ENCODE measurements around the gene CNTN4.
"Not testable (repeated sequence)": the region's sequence is repeated elsewhere in the genome, so short reads cannot be mapped to it uniquely, and the experiment has no call there.

CNTN4 gene

DNA sequence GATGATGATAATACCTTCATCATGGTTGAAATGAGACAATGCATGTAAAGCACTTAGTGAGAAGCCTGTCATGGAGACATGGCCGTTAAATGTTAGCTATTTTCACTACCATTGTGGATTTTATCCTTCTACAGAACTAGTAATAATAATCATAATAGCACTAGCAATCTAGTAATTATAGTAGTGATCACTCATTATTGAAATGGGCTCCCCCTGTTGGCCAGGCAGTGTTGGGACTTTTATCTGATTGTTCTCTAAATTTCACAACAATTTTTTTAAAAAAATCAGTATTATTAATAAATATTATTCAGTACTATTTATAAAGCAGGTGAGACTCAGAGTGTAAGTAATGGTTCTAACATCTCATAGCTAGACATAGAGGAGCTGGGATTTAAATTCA is 615.3 kb downstream of the CNTN4 start:
- no peak for DNase-seq

DNA sequence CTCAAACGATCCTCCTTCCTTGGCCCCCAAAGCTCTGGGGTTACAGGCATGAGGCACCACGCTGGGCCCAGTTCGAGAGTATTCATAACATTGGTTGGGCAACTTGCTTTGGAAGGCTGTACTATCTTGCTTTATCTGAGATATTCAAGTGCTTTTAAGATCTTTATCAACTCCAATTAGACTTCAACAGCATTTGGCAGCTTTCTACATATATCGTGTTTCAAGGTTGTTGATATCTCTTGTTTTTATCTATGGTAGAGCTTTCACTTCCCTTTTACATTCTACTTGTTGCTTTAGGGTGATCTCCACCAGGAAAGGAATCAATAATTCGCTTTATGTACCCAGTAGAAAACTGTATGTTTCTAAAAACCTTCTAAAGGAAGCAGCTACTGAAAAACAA is 616.2 kb downstream of the CNTN4 start:
- no peak for DNase-seq

DNA sequence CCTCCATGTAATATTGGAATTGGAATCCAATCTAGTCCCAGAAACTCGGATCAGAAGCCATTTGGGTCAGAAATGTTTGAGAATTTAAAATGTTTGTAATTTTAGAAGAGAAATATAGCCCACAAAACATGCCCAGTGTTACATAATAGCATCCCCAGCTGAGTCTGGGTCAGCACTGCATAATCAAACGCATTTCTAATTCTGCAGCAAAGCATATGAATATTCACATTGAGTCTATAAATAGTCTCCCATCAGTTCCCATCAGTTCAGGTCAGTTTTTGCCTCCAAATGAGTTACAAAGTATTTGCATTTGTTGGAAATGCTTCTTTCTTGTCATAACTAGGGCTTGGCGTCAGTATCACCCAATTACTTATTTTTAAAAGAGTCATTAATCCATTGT is 628.4 kb downstream of the CNTN4 start:
- DNase-seq, result no peak

DNA sequence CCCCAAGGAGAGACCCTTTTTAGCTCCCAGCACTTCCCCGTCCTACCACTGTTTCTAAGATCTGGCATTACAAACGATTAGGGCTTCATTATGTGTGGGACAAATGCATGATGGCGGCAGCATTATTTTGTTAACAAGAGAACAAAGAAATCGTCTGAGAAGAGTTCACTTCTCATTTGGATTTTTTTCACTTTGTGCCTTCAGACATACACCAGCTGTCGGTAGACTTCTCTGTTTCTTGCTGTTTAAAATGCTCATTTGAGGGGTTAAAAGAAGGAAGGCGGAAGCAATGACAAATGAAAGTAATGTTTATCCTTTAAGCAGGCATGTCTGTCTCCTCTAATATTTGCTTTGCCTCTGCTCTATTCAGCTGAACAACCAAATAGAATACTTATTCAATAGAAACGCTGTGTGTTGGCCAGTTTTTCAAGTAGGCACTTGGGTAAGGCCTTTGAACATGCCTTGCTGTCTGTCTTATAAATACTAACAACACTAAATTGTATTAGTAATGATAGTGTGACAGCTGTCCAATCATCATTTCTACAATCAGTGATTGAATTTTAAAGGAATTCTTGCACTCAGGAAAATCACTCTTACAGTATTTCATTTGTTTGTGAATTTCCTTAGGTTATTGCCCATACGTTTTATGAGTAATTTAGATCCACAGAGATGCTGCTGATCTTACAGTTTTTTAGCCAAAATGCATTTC is 629.1 kb downstream of the CNTN4 start:
- DNase-seq, result no peak

DNA sequence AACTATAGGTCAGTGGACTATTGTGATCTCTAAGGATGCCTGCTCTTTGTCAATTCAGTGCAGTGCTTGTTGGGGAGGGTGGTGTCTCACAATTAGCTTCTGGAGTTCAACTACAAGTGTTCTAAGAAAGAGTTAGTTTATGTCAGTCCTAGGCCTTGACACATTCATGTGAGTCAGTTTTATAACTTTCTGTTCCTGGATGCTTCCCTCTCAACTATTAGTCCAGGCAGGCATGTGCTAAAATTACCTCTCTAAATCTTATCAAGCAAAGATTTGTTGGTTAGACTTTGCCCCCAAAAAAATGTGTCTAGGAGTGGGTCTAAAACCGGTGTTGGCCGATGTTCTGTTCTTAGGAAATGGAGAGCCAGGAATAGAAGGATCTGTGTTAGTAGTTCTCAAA is 633.2 kb downstream of the CNTN4 start:
- DNase-seq, result no peak

DNA sequence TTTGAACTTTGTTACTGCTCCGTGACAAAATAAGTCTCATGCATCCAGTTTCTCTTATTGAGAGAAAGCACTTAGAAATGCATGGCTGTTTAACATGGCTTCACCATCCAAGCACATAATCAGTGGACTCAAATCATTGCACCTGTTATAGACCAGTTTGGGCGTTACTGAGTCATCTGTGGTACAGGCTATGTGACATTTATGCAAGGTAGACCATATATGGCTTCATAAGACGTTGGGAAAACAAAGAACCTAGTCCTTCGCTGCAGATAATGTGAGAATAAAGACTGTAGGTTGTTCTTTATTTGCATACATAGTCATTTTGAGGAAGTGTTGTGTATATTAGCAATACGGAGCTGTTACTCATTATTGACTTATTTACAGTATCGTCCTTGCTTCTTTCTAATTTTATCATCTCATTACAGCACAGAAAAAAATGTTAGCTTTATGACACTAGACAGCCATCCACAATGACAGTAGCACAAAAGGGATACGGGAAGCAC is 636.8 kb downstream of the CNTN4 start:
- no peak for DNase-seq

DNA sequence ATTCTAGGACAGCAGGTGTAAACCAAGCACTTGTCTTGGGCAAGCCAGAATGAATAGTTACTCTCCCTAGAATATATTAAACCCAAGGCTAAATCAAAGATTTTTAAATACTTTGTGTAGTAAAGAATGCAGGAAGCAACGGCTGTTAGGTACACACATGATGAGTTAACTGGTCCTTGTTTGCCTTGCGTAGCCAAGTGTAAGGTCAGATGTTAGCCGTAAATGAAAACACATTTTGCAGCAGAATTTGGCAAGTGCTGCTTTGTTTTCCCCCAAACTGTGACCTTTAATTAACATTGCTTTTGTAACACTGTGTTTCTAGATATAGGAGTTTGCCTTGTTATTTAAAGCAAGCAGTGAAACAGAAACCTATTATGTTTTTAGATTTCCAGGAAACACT is 642.9 kb downstream of the CNTN4 start:
- no peak for DNase-seq

DNA sequence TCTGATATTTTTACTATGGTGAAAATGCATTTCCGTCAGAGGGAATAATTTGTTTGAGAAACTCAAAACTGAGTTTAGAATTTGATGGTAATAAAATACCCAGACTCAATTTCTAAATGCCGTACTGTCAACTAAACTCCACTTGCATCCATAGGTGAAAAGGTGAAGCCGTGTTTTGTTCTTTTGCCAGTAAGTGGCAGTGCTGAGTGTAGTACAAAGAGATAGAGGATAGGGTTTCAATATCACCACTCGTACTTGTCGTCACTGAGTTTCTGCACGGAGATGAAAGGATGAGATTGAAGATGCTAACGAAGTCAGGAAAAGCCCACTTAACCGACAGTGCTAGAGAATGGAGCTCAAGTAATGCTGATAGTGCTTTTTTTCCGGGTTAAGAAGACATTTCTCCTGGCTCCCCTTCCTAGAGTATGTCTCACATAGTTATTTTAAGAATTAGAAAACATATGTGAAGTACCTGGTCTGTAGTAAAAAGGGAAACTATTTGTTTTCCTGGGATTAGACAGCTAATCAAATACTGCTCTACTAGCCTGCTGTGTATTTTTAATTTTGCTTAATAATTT is 666.4 kb downstream of the CNTN4 start:
- no peak for DNase-seq

DNA sequence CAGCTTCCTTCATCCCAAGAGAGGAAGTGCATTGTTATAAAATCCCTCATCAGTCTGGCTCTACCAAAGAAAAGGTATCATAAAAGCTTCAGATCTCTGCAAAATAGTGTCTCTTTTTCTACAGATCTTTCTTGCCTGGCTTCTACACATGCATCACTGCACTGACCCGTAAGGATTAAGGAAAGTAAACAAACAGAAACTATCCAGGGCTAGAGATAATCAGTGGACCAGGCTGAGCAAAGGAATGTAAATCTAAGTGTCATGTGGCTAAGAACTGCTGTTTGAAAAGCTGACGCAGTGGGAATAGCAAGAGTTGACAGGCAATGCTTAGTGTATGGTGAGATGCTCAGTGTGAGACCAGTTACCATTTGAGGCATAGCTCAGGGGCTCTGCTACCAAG is 671.8 kb downstream of the CNTN4 start:
- no peak for DNase-seq

DNA sequence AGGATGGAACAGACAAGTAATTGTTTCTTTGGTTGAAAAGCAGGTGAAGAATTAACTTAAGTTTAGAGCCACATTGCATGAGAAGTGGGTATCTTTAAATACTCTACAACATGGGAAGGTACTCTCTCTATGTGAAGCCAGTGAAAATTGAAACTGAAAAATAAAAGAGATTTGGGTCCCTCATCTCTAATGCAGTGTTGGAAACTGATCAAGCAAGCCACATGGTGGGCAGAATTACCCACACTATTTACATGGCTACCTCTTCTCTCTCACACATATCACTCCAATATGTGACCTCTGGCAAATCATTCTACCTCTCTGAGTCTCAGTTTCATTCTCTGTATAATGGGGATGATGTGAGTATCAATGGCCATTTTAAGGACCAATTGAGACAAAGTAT is 672.5 kb downstream of the CNTN4 start:
- no peak for DNase-seq

DNA sequence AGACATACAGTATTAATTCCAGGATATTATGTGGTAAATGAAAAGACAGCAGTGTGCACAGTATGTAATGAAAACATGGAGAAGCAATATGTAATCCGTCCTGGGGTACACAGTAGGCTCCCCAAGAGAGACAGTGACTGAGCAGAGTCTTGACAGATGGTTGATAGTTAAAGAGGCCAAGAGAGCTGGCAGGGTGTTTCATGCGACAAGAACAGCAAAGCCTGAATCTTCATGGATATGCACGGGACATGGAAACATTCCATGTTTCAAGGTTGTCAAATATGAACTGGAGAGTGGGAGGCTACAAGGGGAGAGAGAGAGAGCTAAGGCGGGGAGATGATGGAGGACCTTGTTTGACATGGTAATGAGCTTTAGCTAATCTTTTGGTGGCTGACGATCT is 673.1 kb downstream of the CNTN4 start:
- DNase-seq, result no peak

DNA sequence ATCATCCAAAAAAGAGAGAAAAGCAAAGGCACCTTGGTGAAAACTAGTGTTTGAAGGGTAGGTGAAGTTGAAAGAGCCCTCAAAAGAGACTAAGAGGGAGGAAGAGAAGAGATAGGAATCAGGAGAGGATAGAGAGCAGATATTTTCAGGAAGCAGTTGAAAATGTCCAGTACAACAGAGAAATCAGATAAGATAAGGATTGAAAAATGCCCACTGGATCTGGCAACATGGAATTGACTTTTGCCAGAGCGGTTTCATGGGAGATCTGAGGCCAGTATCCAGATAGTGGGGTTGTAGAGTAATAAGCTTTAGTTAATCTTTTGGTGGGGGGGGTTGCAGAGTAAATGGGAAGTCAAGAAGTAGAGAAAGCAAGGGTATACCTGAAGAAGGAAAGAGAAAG is 674.1 kb downstream of the CNTN4 start:
- no peak for DNase-seq

DNA sequence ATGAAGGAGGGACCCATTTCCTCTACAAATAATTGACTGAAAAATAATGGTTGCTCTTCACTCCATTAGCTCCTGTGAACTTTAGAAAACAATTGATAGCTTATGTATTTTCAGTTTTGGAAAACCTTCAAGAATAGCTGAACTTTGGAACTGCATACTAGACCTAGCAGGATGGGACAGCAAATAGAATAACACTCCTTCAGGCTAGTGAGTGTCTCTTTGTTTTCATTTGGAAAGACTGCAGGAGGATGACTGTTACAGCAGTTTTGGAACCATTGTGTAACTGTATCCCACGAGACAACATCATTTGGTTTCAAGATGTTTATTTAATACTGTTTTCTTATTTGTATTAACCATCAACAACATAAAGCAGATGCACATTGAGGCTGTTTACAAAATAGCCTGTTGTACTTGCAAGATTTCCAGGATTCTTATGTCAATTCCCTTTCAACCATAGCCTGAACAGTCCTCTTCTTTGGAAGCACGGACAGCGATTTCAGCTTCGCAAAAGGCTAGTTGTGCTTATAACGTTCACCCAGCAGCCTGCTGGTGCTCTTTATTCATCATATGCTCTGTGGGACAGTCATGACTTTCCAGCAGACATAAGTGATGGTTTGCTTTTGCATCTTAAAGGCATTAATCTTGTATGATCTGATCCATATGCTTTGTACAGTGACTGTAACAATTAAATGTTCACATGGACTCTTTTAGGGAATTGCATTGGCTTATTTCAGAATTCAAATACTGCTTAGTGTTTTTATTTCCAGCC is 676.0 kb downstream of the CNTN4 start:
- DNase-seq, result no peak

DNA sequence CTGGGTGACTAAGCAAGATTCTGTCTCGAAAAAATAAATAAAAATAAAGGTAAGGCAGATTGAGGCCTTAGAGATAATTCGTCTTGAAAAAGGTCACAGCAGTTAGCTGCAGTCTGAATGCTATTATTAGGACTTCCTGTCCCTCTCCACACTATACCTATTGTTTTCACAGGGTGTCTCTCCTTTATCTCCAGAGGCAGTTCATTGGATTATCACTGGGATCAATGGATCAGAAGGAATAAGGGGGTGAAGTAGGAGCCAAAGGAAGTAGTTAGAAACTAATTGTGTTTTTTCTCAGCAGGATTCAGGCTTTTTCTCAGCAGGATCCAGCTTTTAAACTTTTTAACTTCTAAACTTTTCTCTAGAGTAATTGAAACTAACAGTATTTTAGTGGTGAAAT is 684.6 kb downstream of the CNTN4 start:
- no peak for DNase-seq

DNA sequence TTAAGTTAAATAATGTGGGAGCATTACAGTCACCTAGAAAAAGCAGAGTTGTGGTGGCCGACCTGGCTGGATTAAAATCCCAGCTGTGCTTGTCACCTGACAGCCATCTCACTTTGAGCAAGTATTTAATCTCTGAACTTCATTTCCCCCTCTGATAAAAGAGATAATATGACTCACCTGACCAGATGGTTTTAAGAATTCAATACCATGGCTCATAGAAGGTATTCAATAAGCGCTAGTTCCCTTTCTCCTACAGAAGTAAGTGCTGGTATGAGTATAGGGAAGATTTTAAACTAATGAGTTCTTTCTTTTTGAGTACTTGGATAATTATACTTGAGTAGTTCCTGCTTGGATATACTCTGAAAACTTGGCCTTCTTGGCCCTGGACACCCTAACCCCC is 686.0 kb downstream of the CNTN4 start:
- no peak for DNase-seq

DNA sequence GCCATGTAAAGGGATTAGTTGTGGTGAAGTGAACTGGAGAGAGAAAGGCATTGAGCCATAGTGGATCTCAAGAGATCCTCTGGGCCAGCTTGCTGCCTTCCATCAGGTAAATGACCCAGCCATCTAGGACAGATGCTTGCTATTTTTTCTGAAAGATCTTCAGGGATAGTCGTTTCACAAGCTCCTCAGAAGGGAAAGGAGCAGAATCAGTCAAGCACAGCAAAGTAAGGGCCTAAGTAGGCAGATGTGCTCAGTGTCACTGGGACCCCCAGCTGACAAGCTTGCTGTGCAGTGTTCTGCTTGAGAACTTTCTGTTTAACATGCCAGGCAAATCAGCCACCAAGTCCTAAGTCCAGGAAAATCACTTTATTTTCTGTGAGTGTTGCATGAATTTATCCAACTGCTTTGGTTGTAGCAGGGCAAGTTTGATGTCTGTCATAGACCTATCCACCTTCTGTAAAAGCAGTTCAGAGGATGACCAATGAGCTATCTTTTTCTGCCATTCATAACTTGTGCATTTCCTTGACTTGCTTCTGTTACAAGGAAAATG is 691.7 kb downstream of the CNTN4 start:
- DNase-seq, result no peak

DNA sequence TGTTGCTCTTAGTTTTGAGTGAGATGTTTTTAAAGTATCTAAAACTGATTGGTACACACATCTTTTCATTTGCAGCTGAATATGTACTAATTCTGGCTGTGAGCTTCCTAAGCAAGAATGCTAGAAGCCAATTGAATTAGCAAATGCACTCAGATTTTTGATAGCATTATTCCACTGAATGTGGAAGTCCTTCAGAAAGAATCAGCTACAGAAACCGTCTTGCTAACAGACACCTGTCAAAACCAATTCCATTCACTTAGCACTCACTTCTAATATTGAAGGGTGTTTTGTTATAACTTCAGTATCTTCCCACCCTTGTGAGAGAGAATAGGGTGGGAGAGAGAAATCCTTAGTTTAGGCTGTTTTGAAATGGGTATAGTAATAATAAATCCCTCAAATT is 693.8 kb downstream of the CNTN4 start:
- no peak for DNase-seq

DNA sequence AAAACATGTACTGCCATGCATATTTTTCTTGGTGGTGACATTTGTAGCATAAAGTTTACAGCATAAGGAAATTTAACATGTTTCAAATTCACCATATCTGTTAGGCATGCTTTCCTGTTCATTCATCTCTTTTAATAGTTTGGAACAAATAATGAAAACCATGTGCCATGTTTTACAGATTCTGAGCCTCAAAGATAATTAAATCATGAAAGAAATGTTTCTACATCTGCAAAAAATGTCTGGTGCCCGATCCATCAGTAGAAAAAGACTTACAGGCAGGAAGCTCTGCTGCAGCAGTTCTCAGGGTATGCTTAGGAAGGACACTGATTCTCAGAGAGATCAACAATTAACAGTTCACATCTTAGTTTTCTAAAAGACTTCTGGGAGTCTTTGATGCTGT is 695.3 kb downstream of the CNTN4 start:
- DNase-seq, result no peak

DNA sequence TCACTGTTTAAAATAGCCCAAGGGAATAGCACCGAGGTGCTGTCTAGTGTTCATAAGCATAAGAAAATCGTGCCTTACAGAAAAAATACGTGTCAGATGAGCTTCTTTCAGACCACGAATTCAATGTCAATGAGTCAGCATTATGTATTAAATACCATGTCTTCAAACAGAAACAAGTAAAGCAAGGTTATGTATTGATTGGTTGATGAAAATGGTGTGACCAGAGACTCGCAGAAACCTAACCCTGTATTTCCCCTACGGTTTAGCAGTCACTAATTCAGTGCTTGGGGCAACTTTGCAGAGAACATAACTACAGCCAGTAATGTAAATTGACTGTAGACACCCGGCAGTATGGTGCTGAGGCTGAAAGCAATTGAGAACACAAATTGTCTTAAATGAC is 703.8 kb downstream of the CNTN4 start:
- DNase-seq, result no peak

DNA sequence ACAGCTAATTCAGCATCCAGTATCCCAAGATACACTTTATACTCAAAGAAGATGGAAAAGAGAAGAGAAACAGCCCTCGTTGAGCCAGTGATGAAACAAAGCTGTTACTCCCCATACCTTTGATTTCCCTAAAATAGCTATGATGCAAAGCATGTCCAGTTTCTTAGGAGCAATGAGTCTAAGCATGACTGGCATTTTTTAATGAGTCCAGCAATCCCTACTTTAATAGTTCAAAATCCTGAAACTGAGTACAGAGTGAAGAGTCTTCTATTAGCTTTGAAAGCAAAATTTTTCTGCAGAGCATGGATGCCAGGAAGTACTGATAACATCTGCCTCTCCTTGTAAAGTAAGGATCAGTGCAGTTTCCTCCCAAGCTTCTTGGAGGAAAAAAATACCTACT is 708.8 kb downstream of the CNTN4 start:
- DNase-seq, result no peak

DNA sequence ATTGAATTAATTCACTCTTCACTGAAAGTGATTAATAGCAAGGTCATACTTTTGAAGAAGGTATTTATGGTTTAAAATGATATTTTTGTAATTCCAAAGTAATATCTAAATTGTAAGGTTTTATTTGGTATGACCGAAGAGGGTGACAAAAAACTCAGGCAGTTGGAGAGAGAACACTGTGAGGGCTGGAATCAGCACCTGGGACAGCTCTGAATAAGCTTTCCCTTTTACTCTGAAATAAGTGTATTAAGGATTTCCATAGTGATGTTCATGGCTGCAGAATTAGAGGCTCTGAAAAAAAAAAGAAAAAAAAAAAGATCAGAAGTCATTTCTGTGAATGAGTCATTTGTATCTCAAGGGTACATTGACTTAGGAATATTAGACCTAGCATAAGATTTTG is 712.1 kb downstream of the CNTN4 start:
- DNase-seq, result no peak

DNA sequence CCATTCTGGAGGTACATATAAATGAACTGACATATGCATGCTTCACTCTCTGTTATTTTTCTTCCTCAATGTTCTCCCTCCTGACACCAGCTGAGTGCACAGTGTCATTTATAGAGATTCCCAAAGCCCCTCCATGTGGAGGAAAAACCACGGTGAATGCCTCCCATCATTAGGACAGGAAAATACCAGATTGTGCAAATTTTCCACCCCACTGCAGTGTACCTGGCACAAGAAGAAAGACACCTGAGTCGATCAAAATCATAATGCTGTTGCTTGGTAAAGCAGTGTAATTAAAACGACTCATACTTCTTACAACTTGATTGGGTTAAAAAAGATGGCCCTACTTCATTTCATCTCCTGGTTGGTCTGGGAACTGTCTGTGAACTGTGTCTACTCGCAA is 720.9 kb downstream of the CNTN4 start:
- no peak for DNase-seq

DNA sequence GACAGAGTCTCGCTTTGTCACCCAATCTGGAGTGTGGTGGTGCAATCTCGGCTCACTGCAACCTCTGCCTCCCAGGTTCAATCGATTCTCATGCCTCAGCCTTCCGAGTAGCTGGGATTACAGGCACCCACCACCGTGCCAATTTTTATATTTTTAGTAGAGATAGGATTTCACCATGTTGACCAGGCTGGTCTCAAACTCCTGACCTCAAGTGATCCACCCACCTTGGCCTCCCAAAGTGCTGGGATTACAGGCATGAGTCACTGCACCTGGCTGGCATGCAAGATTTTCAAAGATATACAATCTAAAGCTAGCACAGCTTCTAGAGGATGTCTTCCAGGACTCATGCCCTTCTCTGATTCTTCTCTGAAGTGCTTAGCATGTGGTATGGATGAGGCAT is 722.3 kb downstream of the CNTN4 start:
- not testable (repeated sequence) for DNase-seq

DNA sequence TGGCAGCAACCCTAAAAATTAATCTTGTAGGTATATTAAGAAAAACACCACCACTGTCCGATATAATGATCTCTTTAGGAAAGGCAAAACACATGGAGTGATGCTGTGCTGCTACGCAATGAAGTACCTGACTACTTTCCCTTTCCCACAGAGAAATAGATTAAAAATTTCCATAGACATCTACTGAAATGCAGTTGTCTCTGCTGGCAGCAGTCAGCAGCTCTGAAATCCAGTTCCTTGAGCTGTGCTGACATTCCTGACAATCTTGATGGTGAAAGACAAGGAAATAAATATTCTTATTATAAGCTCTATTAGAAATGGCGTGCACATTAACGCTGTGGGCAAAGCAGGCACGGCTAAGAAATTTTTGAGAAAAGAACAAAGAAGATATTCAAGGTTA is 723.9 kb downstream of the CNTN4 start:
- DNase-seq, result no peak

Data from stimulated activated CD4-positive, alpha-beta T cell treated with anti-CD3 and anti-CD28 coated beads, Interleukin-2, amount 100 ng/mL, for 48 hours (primary cell).